Ascending aorta (tissue), 2 donors: ENCODE measurements around the gene ADAMTS19. TPM values are rescaled to one million over a fixed set of nuclear protein-coding genes. Genes with fewer than 3 reads are reported as not detected.

Experiments
- DNase-seq, 2 donors: peaks; one replicate each; pipeline ENCODE4 v3.0.0-alpha.2; 2019; ENCODE audit warnings: low spot score in 2 of 2
- H3K27ac ChIP-seq, 2 donors: fragments of 200-600 bp; sonication (generic); one replicate each; pipeline ENCODE4 v1.5.1; 2016 to 2017; ENCODE audit warnings: mild to moderate bottlenecking in 1 of 2
- H3K27me3 ChIP-seq: fragments of 200-600 bp; sonication (generic); one replicate; pipeline ENCODE4 v1.5.1; 2017
- H3K36me3 ChIP-seq, 2 donors: fragments of 200-600 bp; sonication (generic); one replicate each; pipeline ENCODE4 v1.5.1; 2016
- H3K4me1 ChIP-seq, 2 donors: fragments of 200-600 bp; sonication (generic); one replicate each; pipeline ENCODE4 v1.5.1; 2016 to 2017; ENCODE audit warnings: mild to moderate bottlenecking in 1 of 2
- H3K4me3 ChIP-seq, 2 donors: fragments of 200-600 bp; sonication (generic); one replicate each; pipeline ENCODE4 v1.5.1; 2016 to 2017; ENCODE audit warnings: mild to moderate bottlenecking in 1 of 2
- H3K9me3 ChIP-seq, 2 donors: fragments of 200-600 bp; sonication (generic); one replicate each; pipeline ENCODE4 v1.5.1; 2016
- intact Hi-C: fragments of 100-400 bp; cut with DNase I; formaldehyde crosslinking; loops from one replicate; pipeline ENCODE4 v1.15.1; 2023
- total RNA-seq: library from RNA; depleted of rRNA; stranded (reverse); fragments of >200 nt; gene quantifications from one replicate; pipeline ENCODE4 v1.1.0, GENCODE V29; 2016
- TF ChIP-seq, protein P1 (sequence below), 3 experiments: fragments of 200-600 bp in 2 of 3; fragments of 450-650 bp in 1 of 3; sonication (generic) in 2 of 3; IDR thresholded peaks; one replicate each; pipeline ENCODE4 v1.5.1; 2016 to 2019; ENCODE audit warnings: antibody characterized with exemption in 3 of 3, mild to moderate bottlenecking in 1 of 3, moderate library complexity in 1 of 3

The ADAMTS19 gene
- total RNA-seq, 1 donor from 2014 or later = 0.32 TPM

DNA sequence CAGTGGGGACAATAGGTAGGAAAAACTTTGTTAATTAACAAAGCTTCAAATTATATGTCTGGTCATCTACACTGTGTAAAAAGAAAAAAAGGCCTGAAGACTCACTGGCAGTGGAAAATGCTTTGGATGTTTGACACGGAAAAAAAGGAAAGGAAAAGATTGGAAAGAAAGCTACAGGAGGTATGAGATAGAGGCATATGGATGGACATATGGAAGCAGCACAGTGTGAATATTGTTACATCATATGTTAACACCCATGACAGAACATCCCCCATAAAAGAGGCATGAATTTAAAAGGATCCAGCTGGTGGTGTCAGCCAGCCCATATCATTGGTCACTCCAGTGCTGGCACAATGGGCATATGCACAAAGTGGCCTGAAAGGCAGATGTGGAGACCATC lies 19.0 kb upstream of the ADAMTS19 start:
- intact Hi-C loops = no loop called here
- no peak overlapping the region for H3K27ac ChIP-seq
- no peak for DNase-seq
- no peaks in the 10 kb centered on the region for H3K36me3 ChIP-seq
- no peaks in the 10 kb centered on the region for H3K4me1 ChIP-seq
- no peaks in the 10 kb centered on the region for H3K9me3 ChIP-seq
- TF ChIP-seq, protein P1, sequence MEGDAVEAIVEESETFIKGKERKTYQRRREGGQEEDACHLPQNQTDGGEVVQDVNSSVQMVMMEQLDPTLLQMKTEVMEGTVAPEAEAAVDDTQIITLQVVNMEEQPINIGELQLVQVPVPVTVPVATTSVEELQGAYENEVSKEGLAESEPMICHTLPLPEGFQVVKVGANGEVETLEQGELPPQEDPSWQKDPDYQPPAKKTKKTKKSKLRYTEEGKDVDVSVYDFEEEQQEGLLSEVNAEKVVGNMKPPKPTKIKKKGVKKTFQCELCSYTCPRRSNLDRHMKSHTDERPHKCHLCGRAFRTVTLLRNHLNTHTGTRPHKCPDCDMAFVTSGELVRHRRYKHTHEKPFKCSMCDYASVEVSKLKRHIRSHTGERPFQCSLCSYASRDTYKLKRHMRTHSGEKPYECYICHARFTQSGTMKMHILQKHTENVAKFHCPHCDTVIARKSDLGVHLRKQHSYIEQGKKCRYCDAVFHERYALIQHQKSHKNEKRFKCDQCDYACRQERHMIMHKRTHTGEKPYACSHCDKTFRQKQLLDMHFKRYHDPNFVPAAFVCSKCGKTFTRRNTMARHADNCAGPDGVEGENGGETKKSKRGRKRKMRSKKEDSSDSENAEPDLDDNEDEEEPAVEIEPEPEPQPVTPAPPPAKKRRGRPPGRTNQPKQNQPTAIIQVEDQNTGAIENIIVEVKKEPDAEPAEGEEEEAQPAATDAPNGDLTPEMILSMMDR (IDR thresholded peaks at IDR 0.05) = no peak
- no peaks in the 10 kb centered on the region for H3K27me3 ChIP-seq
- H3K4me3 ChIP-seq = no peak overlapping the region

DNA sequence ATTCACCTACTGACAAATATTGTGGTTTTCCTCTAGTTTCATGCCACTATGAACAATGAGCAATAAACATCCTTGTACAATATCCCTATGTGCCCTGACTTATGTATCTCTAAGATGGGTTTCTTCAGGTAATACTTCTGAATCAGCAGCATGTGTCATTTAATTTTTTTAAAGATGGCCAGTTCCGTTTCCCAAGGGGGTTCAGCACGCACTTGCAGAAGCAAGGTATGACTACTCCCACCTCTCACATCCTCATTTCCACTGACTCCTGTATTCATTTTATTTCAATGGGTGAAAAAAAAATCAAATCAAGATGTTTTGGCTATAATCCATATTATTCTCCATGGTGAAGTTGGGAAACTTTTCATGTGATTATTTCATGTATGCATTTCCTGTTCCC lies 14.7 kb upstream of the ADAMTS19 start:
- intact Hi-C loops = no loop called here

DNA sequence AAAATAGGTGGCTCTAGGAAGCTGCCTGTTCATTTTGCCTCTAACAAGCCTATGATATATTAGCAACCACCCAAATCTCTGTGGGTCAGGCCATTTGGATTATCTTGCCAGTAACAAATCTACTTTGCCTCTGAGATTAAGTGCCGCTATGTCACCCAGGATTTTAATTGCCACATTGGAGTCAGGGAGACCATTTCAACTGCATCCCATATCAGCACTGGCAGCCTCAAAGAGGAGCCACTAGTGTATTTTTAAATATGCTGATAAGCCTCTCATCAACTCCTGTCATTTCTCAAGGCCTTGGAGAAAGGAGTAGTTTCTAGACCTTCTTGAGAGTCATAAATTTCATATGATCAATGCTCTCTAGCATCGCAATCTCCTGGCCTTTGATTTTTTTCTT lies 12.1 kb upstream of the ADAMTS19 start:
- intact Hi-C loops = no loop called here
- DNase-seq = no peak
- H3K4me3 ChIP-seq = no peak overlapping the region
- H3K27ac ChIP-seq = no peak overlapping the region
- TF ChIP-seq, protein P1 (IDR thresholded peaks at IDR 0.05) = no peak
- H3K9me3 ChIP-seq = no peaks in the 10 kb centered on the region
- no peaks in the 10 kb centered on the region for H3K4me1 ChIP-seq
- no peaks in the 10 kb centered on the region for H3K27me3 ChIP-seq
- no peaks in the 10 kb centered on the region for H3K36me3 ChIP-seq

More for the DNA sequence above, 14.7 kb upstream of the ADAMTS19 start:
- Histone ChIP-seq H3K27ac (no peak overlapping the region), H3K4me1 (no peaks in the 10 kb centered on the region), H3K9me3 (no peaks in the 10 kb centered on the region), H3K36me3 (no peaks in the 10 kb centered on the region), H3K4me3 (no peak overlapping the region), H3K27me3 (no peaks in the 10 kb centered on the region)
- no peak for DNase-seq
- TF ChIP-seq, protein P1 (IDR thresholded peaks at IDR 0.05) = no peak

DNA sequence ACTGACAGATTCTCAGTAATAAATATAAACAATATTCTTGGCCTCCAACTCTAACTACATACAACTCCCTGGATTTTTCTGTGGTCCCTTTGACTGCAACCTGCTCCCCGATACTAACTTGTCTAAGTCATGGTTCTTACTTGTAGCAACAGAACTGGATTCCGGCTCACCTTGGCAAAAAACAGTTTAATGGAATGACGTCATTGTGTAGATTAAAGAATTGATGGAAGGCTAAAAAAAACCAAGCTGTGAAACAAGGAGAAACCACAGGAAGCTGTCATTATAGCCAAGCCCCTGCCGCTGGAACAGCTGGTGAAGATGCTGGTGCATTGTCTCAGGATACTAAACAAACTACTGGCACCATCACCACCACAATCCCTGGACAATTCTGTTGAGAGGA lies 11.4 kb upstream of the ADAMTS19 start:
- no peak overlapping the region for H3K27ac ChIP-seq
- H3K9me3 ChIP-seq = no peaks in the 10 kb centered on the region
- no peaks in the 10 kb centered on the region for H3K36me3 ChIP-seq
- H3K27me3 ChIP-seq = no peaks in the 10 kb centered on the region
- TF ChIP-seq, protein P1 (IDR thresholded peaks at IDR 0.05) = no peak
- intact Hi-C loops = no loop called here
- H3K4me3 ChIP-seq = no peak overlapping the region
- H3K4me1 ChIP-seq = no peaks in the 10 kb centered on the region
- DNase-seq = no peak

DNA sequence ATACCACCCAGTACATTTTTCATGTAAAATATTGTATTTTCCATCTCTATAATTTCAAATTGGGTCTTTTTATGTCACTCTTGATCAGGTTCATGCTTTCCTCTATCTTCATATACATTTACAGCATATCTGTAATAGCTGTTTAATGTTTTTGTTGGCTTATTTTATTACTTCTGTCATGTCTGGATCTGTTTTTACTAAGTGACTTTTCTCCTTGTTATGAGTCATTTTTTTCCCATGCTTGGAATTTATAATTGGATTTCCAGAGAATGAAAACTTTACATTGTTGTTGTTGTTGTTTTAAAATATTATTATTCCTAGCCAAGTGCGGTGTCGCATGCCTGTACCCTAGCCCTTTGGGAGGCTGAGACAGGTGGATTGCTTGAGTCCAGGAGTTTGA lies 5.6 kb upstream of the ADAMTS19 start:
- intact Hi-C loops = no loop called here
- Histone ChIP-seq H3K36me3 (no peaks in the 10 kb centered on the region), H3K27me3 (no peaks in the 10 kb centered on the region), H3K4me3 (no peak overlapping the region), H3K27ac (no peak overlapping the region), H3K9me3 (no peaks in the 10 kb centered on the region), H3K4me1 (no peaks in the 10 kb centered on the region)
- no peak for DNase-seq
- TF ChIP-seq, protein P1 (IDR thresholded peaks at IDR 0.05) = no peak

DNA sequence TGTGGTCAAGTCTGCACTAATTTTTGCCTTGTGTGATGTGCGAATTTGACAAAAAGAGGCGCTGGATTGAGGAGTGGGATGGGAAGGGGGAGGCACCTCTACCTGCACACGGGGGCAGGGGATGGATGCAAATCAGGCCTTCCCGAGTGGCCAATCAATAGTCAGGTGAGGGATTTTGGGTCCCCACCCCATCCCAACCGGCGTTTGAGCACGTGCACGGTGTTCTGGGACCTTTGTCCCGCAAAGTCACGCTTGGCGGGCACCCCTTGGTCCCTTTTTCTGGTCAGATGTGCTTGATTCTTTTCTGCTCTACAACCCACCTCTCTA lies 685 bp upstream of the ADAMTS19 start:
- no peaks in the 10 kb centered on the region for H3K27me3 ChIP-seq
- no peak overlapping the region for H3K27ac ChIP-seq
- H3K36me3 ChIP-seq = no peaks in the 10 kb centered on the region
- H3K9me3 ChIP-seq = no peaks in the 10 kb centered on the region
- no peaks in the 10 kb centered on the region for H3K4me1 ChIP-seq
- TF ChIP-seq, protein P1 (IDR thresholded peaks at IDR 0.05) = no peak
- DNase-seq = no peak
- intact Hi-C loops = no loop called here
- H3K4me3 ChIP-seq = peak overlapping the region in 1 of 2 donors; percentile 64
